ENCODE measurements around the gene LRRC43. TPM values are rescaled to one million over a fixed set of nuclear protein-coding genes. Genes with fewer than 3 reads are reported as not detected.
"Not testable (repeated sequence)": the region's sequence is repeated elsewhere in the genome, so short reads cannot be mapped to it uniquely, and the experiment has no call there.

LRRC43 gene
- total RNA-seq, 6 experiments from 2014 or later, result not detected

GRCh38 chr12:122202017-122202416 is 19.1 kb downstream of the LRRC43 start:
- Mint-ChIP-seq H3K9me3 (no peaks in the 10 kb centered on the region), H3K4me3 (no peak overlapping the region), H3K27me3 (ENCODE audit: insufficient read depth) (peaks cover 24% of the 10 kb centered on the region)

GRCh38 chr12:122202811-122203210 is 19.9 kb downstream of the LRRC43 start:
- H3K4me3 Mint-ChIP-seq, result peak overlapping the region; percentile 82
- not testable (repeated sequence) for H3K36me3 Mint-ChIP-seq (ENCODE audit: low read depth); H3K27ac Mint-ChIP-seq; H3K9me3 Mint-ChIP-seq; DNase-seq
- H3K4me1 Mint-ChIP-seq (ENCODE audit: low read depth), result peaks cover 18% of the 10 kb centered on the region
- H3K27me3 Mint-ChIP-seq (ENCODE audit: insufficient read depth), result peaks cover 24% of the 10 kb centered on the region

More at GRCh38 chr12:122202017-122202416, 19.1 kb downstream of the LRRC43 start:
- Mint-ChIP-seq H3K36me3 (ENCODE audit: low read depth) (no peaks in the 10 kb centered on the region), H3K4me1 (ENCODE audit: low read depth) (peaks cover 25% of the 10 kb centered on the region), H3K27ac (no peak overlapping the region)
- DNase-seq, result no peak
- no peak for TF ChIP-seq CTCF (IDR thresholded peaks at IDR 0.05)

- Mint-ChIP-seq H3K4me1 (ENCODE audit: low read depth) (peaks cover 11% of the 10 kb centered on the region; the same call in 1 of the 2 replicates), H3K36me3 (ENCODE audit: low read depth) (peaks cover 10% of the 10 kb centered on the region), H3K9me3 (no peaks in the 10 kb centered on the region), H3K4me3 (peak within 1 kb of the TSS; percentile 82), H3K27me3 (ENCODE audit: insufficient read depth) (peaks cover 24% of the 10 kb centered on the region), H3K27ac (no peak within 1 kb of the TSS)
- TF ChIP-seq CTCF (IDR thresholded peaks at IDR 0.05), result no peak
- no peak for DNase-seq
Measured at GRCh38 chr12:122203301-122204166, 20.6 kb downstream of the LRRC43 start, which contains the start of gene B3GNT4. Gene B3GNT4, plus strand, starts transcription at chr12:122203709. Its CDS starts 910 bp downstream, at chr12:122204619.

DNA sequence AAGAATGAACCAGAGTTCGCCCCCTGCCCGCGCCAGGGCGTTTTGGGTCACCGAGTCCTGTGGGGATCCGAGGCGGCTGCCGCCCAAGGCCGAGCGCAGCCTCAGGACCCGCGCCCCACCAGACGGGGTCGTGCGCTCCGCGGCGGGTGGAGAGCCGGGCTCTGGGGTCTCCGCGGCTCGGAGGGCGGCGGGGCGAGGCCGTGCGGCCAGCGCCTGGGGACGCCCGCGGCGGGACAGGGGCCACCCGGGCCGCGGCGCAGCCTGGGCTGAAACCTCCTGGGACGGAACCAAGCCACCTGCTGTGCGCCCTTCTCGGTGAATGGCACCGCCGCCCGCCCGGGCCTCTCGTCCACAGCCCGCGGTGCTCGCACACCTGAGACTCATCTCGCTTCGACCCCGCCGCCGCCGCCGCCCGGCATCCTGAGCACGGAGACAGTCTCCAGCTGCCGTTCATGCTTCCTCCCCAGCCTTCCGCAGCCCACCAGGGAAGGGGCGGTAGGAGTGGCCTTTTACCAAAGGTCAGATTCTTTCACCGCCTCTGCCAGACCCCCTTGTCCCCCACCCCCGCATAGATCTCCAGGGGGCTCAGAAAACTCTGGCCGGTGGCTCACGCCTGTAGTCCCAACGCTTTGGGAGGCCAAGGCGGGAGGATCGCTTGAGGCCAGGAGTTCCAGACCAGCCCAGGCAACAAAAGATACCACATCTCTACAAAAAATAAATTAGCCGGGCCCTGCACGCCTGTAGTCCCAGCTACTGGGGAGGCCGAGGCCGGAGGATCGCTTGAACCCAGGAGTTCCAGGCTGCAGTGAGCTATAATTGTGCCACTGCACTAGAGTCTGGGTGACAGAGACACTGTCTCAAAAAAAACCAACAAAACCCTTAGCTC is 21.5 kb downstream of the LRRC43 start:
- Mint-ChIP-seq H3K9me3 (no peaks in the 10 kb centered on the region), H3K4me3 (peak overlapping the region; percentile 23), H3K27ac (no peak overlapping the region), H3K36me3 (ENCODE audit: low read depth) (peaks cover 13% of the 10 kb centered on the region), H3K27me3 (ENCODE audit: insufficient read depth) (peaks cover 24% of the 10 kb centered on the region), H3K4me1 (ENCODE audit: low read depth) (peaks cover 5% of the 10 kb centered on the region; the same call in 1 of the 2 replicates)
- no peak for TF ChIP-seq CTCF (IDR thresholded peaks at IDR 0.05)
- DNase-seq, result no peak

- Mint-ChIP-seq H3K4me1 (ENCODE audit: low read depth) (no peaks in the 10 kb centered on the region), H3K27me3 (ENCODE audit: insufficient read depth) (peaks cover 24% of the 10 kb centered on the region), H3K36me3 (ENCODE audit: low read depth) (peaks cover 13% of the 10 kb centered on the region), H3K9me3 (no peaks in the 10 kb centered on the region), H3K4me3 (peak overlapping the region; percentile 23), H3K27ac (no peak overlapping the region; the same call in 1 of the 2 replicates)
- DNase-seq, result no peak
- no peak for TF ChIP-seq CTCF (IDR thresholded peaks at IDR 0.05)
Measured at GRCh38 chr12:122205053-122205925, 22.4 kb downstream of the LRRC43 start.

Data from HFFc6 (cell line).